ENCODE measurements around the gene CAND2. TPM values are rescaled to one million over a fixed set of nuclear protein-coding genes. Genes with fewer than 3 reads are reported as not detected.

The CAND2 gene
- total RNA-seq, 3 donors from 2014 or later, result 1.8 to 5.6 (median 4.7) TPM

- Histone ChIP-seq H3K9me3 (no peaks in the 10 kb centered on the region), H3K27ac (no peak overlapping the region), H3K36me3 (no peaks in the 10 kb centered on the region), H3K4me1 (no peaks in the 10 kb centered on the region), H3K4me3 (no peak overlapping the region), H3K27me3 (no peaks in the 10 kb centered on the region)
- TF ChIP-seq CTCF (IDR thresholded peaks at IDR 0.05) (no peak), POLR2AphosphoS5 (IDR thresholded peaks at IDR 0.05) (no peak), POLR2A (IDR thresholded peaks at IDR 0.05) (no peak)
- intact Hi-C loops (cut with DNase I; ENCODE audit: low total_unique reads), result no loop called here
- no peak for DNase-seq (ENCODE audit: low spot score in 2 of 2)
Measured at GRCh38 chr3:12812812-12813211, 16.3 kb downstream of the CAND2 start.

DNA sequence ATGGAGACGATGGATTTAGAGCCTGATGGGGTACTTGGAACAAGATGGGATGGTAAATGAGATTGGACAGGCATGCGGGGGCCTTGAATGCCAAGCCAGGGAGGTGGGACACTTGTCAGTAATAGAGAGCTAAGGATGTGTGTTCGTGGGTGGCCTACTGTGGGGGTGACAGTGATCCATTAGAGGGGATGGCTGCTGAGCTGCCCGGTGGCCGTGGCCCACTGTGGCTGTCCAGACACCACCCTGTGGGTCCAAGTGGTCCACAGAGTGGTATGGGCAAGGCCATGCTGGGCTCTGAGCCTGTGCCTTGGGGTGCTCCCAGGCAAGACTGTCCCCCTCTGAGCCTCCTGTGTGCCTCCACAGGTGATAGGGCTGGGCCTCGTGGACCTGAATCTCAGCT, 17.5 kb downstream of the CAND2 start:
- Histone ChIP-seq H3K4me1 (no peaks in the 10 kb centered on the region), H3K27ac (no peak overlapping the region), H3K27me3 (no peaks in the 10 kb centered on the region), H3K4me3 (no peak overlapping the region), H3K9me3 (no peaks in the 10 kb centered on the region), H3K36me3 (no peaks in the 10 kb centered on the region)
- intact Hi-C loops (cut with DNase I; ENCODE audit: low total_unique reads), result no loop called here
- TF ChIP-seq CTCF (IDR thresholded peaks at IDR 0.05), result no peak
- no peak for DNase-seq (ENCODE audit: low spot score in 2 of 2)

- no peak for DNase-seq (ENCODE audit: low spot score in 2 of 2)
- Histone ChIP-seq H3K9me3 (no peaks in the 10 kb centered on the region), H3K4me1 (no peaks in the 10 kb centered on the region), H3K36me3 (no peaks in the 10 kb centered on the region), H3K27ac (no peak overlapping the region), H3K27me3 (no peaks in the 10 kb centered on the region), H3K4me3 (no peak overlapping the region)
- intact Hi-C loops (cut with DNase I; ENCODE audit: low total_unique reads), result no loop called here
- no peak for TF ChIP-seq POLR2AphosphoS5 (IDR thresholded peaks at IDR 0.05)
- no peak for TF ChIP-seq POLR2A (IDR thresholded peaks at IDR 0.05)
- no peak for TF ChIP-seq CTCF (IDR thresholded peaks at IDR 0.05)
Measured at GRCh38 chr3:12815078-12815477, 18.6 kb downstream of the CAND2 start.

DNA sequence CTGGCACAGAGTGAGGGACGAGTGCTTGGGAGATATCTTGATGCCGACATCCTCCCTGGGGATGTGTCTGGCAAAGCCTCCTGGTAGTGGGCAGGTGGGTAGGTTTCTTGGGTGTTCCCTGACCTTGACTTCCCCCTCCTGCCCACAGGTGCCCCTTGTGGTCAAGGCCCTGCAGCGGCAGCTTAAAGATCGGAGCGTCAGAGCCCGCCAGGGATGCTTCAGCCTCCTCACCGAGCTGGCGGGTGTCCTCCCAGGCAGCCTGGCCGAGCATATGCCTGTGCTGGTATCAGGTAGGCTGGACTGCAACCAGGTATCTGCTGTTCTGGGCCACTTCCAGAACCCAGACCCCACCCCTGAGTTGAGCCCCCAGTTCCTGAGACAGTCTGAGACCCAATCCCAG, 19.2 kb downstream of the CAND2 start:
- H3K27me3 ChIP-seq, result no peaks in the 10 kb centered on the region
- no peaks in the 10 kb centered on the region for H3K9me3 ChIP-seq
- no peak overlapping the region for H3K27ac ChIP-seq
- intact Hi-C loops (cut with DNase I; ENCODE audit: low total_unique reads), result no loop called here
- no peaks in the 10 kb centered on the region for H3K36me3 ChIP-seq
- no peak overlapping the region for H3K4me3 ChIP-seq
- TF ChIP-seq POLR2A (IDR thresholded peaks at IDR 0.05) (no peak), CTCF (IDR thresholded peaks at IDR 0.05) (no peak), POLR2AphosphoS5 (IDR thresholded peaks at IDR 0.05) (no peak)
- DNase-seq (ENCODE audit: low spot score in 2 of 2), result no peak
- no peaks in the 10 kb centered on the region for H3K4me1 ChIP-seq

GRCh38 chr3:12816521-12817342, 20.3 kb downstream of the CAND2 start:
- no peak for TF ChIP-seq POLR2A (IDR thresholded peaks at IDR 0.05)
- TF ChIP-seq POLR2AphosphoS5 (IDR thresholded peaks at IDR 0.05), result no peak
- no peak for TF ChIP-seq CTCF (IDR thresholded peaks at IDR 0.05)
- intact Hi-C loops (cut with DNase I; ENCODE audit: low total_unique reads), result no loop called here
- Histone ChIP-seq H3K27ac (no peak overlapping the region), H3K4me1 (no peaks in the 10 kb centered on the region), H3K36me3 (no peaks in the 10 kb centered on the region), H3K9me3 (no peaks in the 10 kb centered on the region), H3K4me3 (no peak overlapping the region), H3K27me3 (no peaks in the 10 kb centered on the region)
- no peak for DNase-seq (ENCODE audit: low spot score in 2 of 2)

Measured in breast epithelium (tissue), 4 donors.